ENCODE results near the gene LDAH.

Gene LDAH

GRCh38 chr2:20766798-20767644 lies 55.9 kb downstream of the LDAH start:
- DNase-seq = no peak

GRCh38 chr2:20766213-20766612 lies 56.7 kb downstream of the LDAH start:
- DNase-seq = no peak

GRCh38 chr2:20762945-20763683 lies 59.8 kb downstream of the LDAH start:
- no peak for DNase-seq

GRCh38 chr2:20759487-20759886 lies 63.4 kb downstream of the LDAH start:
- no peak for DNase-seq

- DNase-seq = no peak
Measured at GRCh38 chr2:20758997-20759396, 63.9 kb downstream of the LDAH start.

GRCh38 chr2:20757405-20758090 lies 65.4 kb downstream of the LDAH start:
- DNase-seq = no peak

GRCh38 chr2:20755132-20755800 lies 67.6 kb downstream of the LDAH start:
- no peak for DNase-seq

- DNase-seq = no peak
Measured at GRCh38 chr2:20752293-20752692, 70.6 kb downstream of the LDAH start.

- DNase-seq = no peak
Measured at GRCh38 chr2:20747317-20747716, 75.6 kb downstream of the LDAH start.

- DNase-seq = no peak
Measured at GRCh38 chr2:20745924-20746555, 76.9 kb downstream of the LDAH start.

GRCh38 chr2:20744366-20745335 lies 78.2 kb downstream of the LDAH start:
- DNase-seq = no peak

- no peak for DNase-seq
Measured at GRCh38 chr2:20738772-20739171, 84.1 kb downstream of the LDAH start.

GRCh38 chr2:20737505-20737904 lies 85.4 kb downstream of the LDAH start:
- DNase-seq = no peak

- DNase-seq = no peak
Measured at GRCh38 chr2:20728114-20728758, 94.7 kb downstream of the LDAH start.

GRCh38 chr2:20726913-20727312 lies 96.0 kb downstream of the LDAH start:
- no peak for DNase-seq

- no peak for DNase-seq
Measured at GRCh38 chr2:20725782-20726181, 97.1 kb downstream of the LDAH start.

- no peak for DNase-seq
Measured at GRCh38 chr2:20724500-20725053, 98.3 kb downstream of the LDAH start.

- no peak for DNase-seq
Measured at GRCh38 chr2:20723543-20723942, 99.4 kb downstream of the LDAH start.

- DNase-seq = no peak
Measured at GRCh38 chr2:20722592-20723240, 100.2 kb downstream of the LDAH start.

GRCh38 chr2:20717641-20718040 lies 105.3 kb downstream of the LDAH start:
- DNase-seq = no peak

Data from activated effector memory CD4-positive, alpha-beta T cell treated with anti-CD3 and anti-CD28 coated beads, Interleukin-2, amount 50 U/mL, for 16 hours (primary cell).